Testis (tissue), 2 donors: Measurements from ENCODE around the gene STARD3.

Source experiments
- CTCF ChIP-seq, 3 experiments: fragments of 450-650 bp in 2 of 3; fragments of 200-600 bp in 1 of 3; sonication (generic) in 1 of 3; IDR thresholded peaks; one replicate each; pipeline ENCODE4 v1.5.1; 2016 to 2019; ENCODE audit warnings: antibody characterized with exemption in 3 of 3, mild to moderate bottlenecking in 2 of 3, moderate library complexity in 1 of 3
- POLR2A ChIP-seq: fragments of 450-650 bp; IDR thresholded peaks from one replicate; pipeline ENCODE4 v1.6.1; 2017; ENCODE audit warnings: antibody characterized with exemption, mild to moderate bottlenecking, moderate library complexity

DNA sequence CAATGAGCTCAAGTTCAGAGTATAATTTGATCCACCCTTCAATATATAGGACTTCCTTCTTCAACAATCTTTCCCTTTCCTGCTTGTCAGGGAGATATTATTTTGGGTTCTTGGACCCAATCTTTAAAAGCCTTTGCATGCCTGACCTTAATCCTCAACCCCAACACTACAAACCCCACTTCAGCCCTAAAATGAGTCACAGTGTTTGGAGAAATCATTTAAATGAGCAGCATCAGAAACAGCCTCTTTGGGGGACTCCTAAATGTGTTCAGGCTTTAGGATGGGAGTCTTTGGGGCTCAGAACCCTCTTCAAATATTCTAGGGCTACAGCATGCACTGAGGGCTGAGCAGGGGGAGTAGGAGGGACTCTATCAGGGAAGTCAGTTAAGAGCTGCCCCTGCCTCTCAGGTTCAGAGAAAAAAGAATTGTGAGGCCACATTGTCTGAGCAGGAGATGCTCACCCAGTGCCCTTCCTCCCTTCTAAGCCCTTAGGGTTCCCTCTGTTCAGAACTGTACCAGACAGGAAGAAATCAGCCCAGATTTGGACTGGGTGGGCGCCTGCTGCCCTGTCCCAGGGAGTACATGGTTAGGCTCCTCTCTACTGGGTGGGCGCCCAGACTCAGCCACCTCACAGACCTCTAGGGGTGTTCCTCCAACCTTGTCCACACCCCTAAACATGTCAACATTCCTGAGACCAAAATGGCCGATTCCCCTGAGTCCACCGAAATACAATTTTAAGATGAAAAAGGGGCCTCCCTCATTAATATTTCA lies 34.2 kb upstream of the STARD3 start:
- TF ChIP-seq POLR2A (no peak), CTCF (IDR thresholded peaks at IDR 0.05) (no peak)
